Keratinocyte (primary cell): ENCODE data around the gene QSOX1.

Experiments used
- CTCF ChIP-seq, 3 experiments: IDR thresholded peaks in 1 of 3; conservative IDR thresholded peaks in 1 of 3; optimal IDR thresholded peaks in 1 of 3; 2 replicates in 2 of 3; 3 replicates in 1 of 3; pipeline versions ENCODE3 to v1.5.1; 2011; ENCODE audit warnings: low read length in 3 of 3, mild to moderate bottlenecking in 3 of 3, moderate library complexity in 2 of 3, control low read depth in 1 of 3, inconsistent platforms in 1 of 3; ENCODE audit not compliant: insufficient read depth in 2 of 3; ENCODE audit errors: extremely low read depth in 1 of 3
- EZH2 ChIP-seq: IDR thresholded peaks from one replicate; pipeline ENCODE4 v1.6.1; 2012; ENCODE audit warnings: inconsistent platforms, mild to moderate bottlenecking, low read length, moderate library complexity

GRCh38 chr1:180251526-180252305, 97.0 kb downstream of the QSOX1 start:
- TF ChIP-seq CTCF (optimal IDR thresholded peaks at IDR 0.05 in 1 of 3, IDR thresholded peaks at IDR 0.05 in 1 of 3, conservative IDR thresholded peaks at IDR 0.05 in 1 of 3; ENCODE audit: extremely low read depth in 1 of 3, insufficient read depth in 2 of 3, low read length in 3 of 3): no peak
- TF ChIP-seq EZH2: no peak
